CMK (cell line): ENCODE results near the gene GHDC.
A peak's percentile ranks its signal among the peaks of the same experiment; 100 is the strongest.

Experiments used
- DNase-seq: peaks from one replicate; pipeline ENCODE4 v3.0.0-alpha.2; 2010; ENCODE audit warnings: low read depth

The GHDC gene

DNA sequence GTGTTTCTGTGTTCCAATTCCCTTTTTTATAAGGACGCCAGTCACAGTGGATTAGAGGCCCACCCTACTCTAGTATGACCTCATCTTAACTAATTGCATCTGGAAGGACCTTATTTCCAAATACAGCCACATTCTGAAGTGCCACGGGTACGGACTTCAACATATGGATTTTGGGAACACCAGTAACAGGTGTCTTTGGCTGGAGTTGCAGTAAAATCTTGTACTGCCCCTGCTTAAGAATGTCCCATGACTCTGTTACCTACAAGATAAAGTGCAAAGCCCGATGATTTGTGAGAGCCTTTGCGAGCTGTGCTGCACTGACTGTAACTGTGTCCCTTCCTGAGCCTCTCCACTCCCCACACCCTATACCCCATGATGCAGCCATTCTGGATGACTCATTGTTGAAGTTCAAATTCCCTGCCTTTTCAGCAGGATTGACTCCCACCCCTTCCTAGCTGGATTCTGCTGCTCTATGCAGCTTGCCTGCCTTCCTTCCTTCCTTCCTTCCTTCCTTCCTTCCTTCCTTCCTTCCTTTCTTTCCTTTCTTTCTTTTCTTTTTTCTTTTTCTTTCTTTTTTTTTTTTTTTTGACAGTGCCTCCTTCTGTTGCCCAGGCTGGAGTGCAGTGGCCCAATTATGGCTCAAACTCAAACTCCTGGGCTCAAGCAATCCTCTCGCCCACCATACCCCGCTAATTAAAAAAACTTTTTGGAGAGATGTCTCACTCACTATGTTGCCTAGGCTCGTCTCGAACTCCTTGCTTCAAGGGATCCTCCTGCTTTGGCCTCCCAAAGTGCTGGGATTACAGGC is 11.2 kb downstream of the GHDC start:
- no peak for DNase-seq

DNA sequence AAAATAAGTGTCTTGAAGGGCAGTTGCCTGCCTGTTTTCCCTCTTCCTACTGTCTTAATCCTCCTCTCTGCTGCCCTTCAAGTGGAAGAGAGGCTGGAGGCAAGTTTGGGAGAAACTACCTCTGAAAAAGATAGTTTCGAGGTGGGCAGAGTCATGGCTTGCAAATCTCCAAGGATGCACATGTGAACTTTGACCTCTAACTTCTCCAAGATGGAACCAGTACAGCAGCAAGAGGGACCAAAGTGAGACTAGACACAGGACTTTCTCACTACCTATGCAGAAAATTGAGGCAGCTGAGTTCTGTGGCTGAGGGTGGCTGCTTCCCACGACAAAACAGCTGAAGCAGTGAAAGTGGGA is 12.5 kb downstream of the GHDC start:
- no peak for DNase-seq

DNA sequence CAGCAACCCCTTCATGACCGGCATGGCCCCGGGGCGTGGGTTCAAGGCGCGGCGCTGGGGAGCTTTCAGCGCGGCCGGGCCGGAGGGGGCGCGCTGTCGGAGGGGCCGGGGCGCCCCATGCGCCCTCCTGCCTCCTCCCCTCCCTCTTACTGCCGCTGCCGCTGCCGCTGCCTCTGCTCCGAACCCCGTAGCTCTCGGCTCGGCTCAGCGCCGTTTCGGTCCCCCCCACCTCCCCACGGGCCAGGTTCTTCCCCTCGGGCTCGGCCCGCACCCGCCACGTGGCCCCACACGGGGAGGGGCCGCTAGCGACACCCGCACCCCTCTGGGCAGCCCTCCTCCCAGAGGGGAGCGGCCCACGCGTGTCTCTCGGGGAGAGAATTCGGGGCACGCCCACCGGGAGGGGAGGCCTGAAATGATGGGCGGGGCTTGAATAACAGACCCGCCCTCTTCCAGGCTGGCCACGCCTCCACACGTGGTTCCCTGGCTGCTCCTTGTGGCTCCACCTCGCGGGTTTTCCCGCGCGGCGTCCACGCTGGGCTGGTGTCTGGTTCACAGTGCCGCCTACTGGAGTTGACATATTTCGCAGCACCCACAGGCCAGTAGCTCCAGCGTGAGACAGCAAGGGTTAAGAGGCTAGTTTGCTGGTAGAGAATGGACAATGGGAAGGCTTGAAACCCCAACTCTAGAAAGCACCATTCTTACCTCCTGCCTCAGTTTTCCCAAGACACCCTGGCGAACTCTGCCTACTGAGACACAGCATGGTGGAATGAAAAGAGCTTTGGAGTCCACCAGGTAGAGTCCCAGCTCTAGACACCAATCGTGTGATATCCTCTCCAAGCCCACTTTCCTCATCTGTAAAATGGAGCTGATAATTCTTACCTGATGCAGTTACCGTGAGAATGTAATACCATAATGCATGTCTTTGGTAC is 13.1 kb downstream of the GHDC start, which contains the start of gene KCNH4:
KCNH4 (minus strand) TSS at position 221 of the 929 bp plus-strand sequence; CDS start at position 24, 197 bp downstream.
- peak; percentile 89 for DNase-seq

DNA sequence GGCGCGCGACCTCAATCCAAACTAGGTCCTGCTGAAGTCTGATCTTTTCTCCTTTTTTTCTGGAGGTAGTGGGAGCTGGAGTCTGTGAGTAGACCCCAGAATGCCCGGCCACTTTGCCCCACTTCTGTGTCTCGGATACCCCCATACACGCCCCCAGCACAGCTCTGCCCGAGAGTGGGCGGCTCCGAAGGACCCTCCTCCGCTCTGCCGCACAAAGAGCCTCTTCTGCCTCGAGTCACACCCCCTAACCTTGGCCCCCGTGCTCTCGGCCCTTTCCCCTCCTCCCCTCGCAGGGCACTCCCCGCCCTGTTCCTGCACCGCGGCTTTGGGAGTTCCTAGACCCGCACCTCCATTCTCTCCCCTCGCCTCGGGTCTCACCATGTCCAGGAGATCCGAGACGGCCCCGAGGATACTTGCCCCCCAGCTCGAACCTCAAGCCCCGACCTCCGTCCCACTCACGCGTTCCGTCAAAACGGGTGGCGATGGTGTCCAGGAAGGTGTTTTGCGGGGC is 13.8 kb downstream of the GHDC start:
- no peak for DNase-seq

GRCh38 chr17:42179911-42180410 is 14.3 kb downstream of the GHDC start:
- DNase-seq, result no peak

- no peak for DNase-seq
These were observed 15.0 kb downstream of the GHDC start for GRCh38 chr17:42179335-42179734.

- DNase-seq, result no peak
These were observed 15.5 kb downstream of the GHDC start for GRCh38 chr17:42178817-42179216.

DNA sequence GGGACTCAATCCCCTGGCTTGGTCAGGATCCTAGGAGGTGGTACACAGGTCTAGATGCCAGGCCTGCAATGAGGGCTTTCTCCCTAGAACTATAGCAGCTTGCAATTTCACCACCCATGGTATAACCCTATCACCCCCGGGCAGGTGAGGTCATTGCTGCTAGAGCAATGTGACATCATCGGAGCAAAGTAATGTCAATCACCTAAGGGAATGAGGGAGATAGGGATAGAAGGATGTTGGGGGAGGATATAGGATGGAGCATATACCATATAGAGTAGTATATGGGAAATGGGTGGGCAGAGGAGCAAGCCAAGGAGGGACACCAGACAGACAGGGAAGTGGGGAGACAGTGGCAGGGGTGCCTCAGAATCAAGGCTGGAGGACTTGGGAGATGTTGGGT is 16.6 kb downstream of the GHDC start:
- no peak for DNase-seq

GRCh38 chr17:42174126-42174783 is 20.0 kb downstream of the GHDC start:
- no peak for DNase-seq

- no peak for DNase-seq
These were observed 22.5 kb downstream of the GHDC start for GRCh38 chr17:42171831-42172230.

DNA sequence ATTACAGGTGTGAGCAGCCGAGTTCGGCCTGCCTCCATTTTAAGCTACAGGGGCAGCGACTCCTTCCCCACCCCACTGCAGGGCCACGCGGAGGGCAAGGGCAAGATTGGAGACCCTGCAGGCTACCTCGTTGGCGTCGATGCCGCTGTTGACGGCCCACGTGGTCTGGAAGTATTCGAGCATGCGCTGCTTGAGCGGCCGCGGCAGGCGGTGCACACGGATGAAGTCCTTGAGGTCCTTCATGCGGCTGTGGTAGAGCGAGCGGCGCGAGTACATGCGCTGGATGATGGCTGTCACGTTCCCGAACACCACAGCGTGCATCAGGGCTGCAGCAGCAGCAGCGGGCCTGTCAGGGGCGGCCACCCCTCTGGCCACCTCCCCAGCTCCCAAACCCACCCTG is 24.9 kb downstream of the GHDC start:
- no peak for DNase-seq

DNA sequence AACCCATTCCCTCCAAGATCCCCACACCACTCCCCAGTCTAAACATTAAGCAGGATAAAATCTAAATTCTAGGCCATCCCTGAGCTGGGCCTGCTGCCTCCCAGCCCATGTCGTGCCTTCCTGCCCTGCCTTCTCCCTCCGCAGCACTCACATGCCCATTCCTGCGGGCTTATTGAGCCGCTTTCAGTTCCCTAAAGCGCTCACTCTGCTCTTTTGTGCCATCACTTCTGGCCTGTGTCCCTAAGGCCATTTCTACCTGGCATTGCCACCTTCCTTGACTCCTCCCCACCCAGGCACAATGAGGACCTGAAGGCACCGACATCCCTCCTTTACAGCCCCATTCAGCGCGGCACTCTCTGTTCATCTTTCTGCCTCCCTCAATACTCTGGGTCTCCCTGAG is 26.5 kb downstream of the GHDC start:
- no peak for DNase-seq

DNA sequence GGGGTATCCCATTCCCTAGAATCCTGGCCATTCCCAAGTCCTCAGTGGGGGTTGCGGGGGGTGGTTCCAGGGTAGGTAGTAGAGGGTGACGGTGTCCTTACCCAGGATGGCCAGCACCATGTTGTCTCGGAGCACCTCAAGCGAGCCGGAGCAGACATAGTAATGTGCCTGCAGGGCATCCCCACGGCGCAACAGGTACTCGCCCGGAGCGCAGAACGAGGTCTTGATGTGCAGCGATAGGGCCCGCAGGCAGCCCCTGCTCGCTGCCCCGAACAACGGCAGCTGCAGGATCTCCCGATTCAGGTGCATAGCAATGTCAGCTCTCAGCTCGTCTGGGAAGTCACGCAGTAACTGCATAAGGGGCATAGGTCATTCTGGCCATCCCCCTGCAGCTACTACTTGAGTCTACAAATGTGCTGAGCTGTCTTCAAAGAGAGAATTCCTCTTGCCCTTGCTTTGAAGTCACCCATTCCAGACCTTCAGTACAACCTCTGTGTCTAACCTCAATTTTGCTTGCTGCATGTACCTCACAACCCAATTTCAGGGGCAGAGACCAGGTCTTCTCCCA is 28.0 kb downstream of the GHDC start:
- no peak for DNase-seq

GRCh38 chr17:42165751-42166150 is 28.5 kb downstream of the GHDC start:
- no peak for DNase-seq

- no peak for DNase-seq
These were observed 30.4 kb downstream of the GHDC start for GRCh38 chr17:42163696-42164407.

DNA sequence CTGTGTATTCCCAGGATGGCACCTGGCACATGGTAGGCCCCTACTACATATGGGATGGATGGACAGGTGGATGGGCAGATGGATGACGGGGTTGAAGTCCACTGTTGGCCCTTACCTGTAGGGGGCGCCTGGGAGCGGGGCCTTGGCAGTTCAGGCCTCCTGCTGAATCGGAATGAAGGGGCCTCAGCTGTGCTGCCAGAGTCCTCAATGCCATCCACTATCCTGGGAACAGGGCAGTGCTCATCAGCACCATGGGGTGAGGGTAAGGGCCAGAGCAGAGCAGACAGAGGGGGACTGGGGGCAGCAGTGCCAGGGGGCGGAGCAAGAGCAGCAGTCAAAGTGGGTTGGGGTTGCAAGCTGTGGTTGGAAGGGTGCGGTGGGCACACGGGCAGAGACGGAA is 31.2 kb downstream of the GHDC start:
- no peak for DNase-seq

- DNase-seq, result no peak
These were observed 33.8 kb downstream of the GHDC start for GRCh38 chr17:42160531-42160910.

DNA sequence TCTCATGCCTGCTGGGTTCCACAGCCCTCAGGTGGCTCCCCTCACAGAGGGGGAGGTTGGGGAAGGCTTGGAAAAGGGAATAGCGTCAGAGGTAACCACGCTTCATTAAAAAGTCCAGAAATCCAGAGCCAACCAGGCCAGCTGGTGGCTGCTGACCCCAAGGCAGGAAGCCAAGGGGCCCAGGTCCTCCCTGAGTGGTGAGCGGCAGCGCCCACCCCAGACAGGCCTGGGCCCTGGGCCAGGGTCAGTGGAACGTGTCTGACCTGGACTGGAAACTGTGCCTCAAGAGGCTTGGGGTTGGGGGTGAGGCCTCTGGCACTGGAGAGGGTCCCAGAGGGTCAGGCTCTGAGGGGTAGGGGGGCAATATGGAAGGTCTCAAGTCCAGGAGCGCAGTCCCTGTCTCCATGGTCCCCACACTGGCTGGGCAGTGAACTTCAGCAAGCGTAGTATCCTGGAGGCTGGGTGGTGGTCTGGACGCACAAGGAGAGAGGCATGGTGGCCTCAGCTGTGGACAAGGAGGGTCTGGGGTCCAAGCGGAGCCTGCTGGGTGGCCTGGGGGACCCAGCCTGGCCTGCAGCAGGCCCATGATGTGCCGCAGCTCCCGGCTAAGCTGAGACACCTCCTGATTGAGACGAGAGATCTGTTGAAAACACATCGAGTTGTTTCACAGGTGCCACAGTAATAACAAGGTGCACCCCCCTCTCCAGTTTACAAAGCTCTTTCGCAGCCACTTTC is 34.3 kb downstream of the GHDC start:
- no peak for DNase-seq

DNA sequence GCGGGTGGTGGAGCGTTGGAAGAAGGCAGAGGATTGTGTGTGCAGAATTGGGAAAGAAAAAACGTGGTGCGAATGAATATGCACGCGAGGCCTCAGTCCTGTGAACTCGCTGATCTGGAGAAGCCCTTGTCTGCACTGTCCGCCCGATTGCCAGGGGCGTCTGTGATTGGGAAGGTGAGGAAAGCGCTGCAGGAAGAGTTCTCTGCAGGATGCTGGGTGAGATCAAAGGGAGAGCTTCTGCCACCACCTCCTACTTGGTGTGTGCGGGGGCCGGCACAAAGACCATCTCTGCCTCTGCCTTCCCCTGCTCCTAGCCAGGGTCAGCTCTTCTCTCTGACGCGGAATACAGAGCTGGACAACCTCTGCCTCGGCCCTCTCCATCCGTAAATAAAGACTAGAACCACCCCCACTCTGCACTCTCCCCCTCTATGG is 38.7 kb downstream of the GHDC start:
- no peak for DNase-seq
